Peyer's patch (tissue), 4 donors: ENCODE results near the gene NSMCE3. TPM values are rescaled to one million over a fixed set of nuclear protein-coding genes. Genes with fewer than 3 reads are reported as not detected.

Experiments used
- DNase-seq, 3 donors: peaks; one replicate each; pipeline ENCODE4 v3.0.0-alpha.2; 2017 to 2019
- H3K27ac ChIP-seq, 4 donors: fragments of 200-600 bp; sonication (generic); one replicate each; pipeline ENCODE4 v1.5.1; 2016 to 2019
- H3K27me3 ChIP-seq, 2 donors: fragments of 200-600 bp; sonication (generic); one replicate each; pipeline ENCODE4 v1.5.1; 2019
- H3K36me3 ChIP-seq, 3 donors: fragments of 200-600 bp; sonication (generic); one replicate each; pipeline ENCODE4 v1.5.1; 2016 to 2019
- H3K4me1 ChIP-seq, 4 donors: fragments of 200-600 bp; sonication (generic); one replicate each; pipeline ENCODE4 v1.5.1; 2016 to 2019
- H3K4me3 ChIP-seq, 4 donors: fragments of 200-600 bp; sonication (generic); 1 replicate in 3 of 4; 2 replicates in 1 of 4; pipeline ENCODE4 v1.5.1; 2016 to 2019; ENCODE audit warnings: mild to moderate bottlenecking in 1 of 4
- H3K9me3 ChIP-seq, 4 donors: fragments of 200-600 bp; sonication (generic); one replicate each; pipeline ENCODE4 v1.5.1; 2016 to 2019; ENCODE audit warnings: mild to moderate bottlenecking in 1 of 4
- POLR2A ChIP-seq, 2 donors: fragments of 450-650 bp; IDR thresholded peaks; one replicate each; pipeline ENCODE4 v1.5.1; 2017; ENCODE audit warnings: antibody characterized with exemption in 2 of 2, mild to moderate bottlenecking in 2 of 2, moderate library complexity in 2 of 2
- total RNA-seq, 4 donors: library from RNA; depleted of rRNA; stranded (reverse); fragments of >200 nt; gene quantifications; one replicate each; pipeline ENCODE4 v1.1.0, GENCODE V29; 2016
- TF ChIP-seq, protein P1 (sequence below), 6 experiments: fragments of 450-650 bp in 4 of 6; fragments of 200-600 bp in 2 of 6; sonication (generic) in 1 of 6; IDR thresholded peaks; one replicate each; pipeline ENCODE4 v1.5.1; 2017 to 2019; ENCODE audit warnings: antibody characterized with exemption in 6 of 6, mild to moderate bottlenecking in 3 of 6, moderate library complexity in 1 of 6

Gene NSMCE3
- total RNA-seq, 4 donors from 2014 or later, result 2.5 to 5.1 (median 3.7) TPM

DNA sequence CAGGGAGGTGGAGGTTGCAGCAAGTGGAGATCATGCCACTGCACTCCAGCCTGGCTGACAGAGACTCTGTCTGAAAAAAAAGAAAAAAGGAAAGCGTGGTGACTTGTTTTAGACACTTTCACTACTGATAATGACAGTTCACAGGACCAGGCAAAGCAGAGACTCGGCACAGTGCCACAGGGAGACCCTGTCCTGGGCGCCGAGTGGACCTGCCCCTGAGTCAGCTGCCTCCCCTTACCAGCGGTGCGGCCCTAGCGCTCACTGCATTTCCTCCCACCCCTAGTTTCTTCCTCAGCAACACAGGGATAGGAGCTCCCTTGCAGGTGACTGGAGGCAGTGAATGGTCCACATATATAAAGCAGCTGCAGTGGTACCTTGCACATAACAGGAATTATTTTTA lies 38.7 kb upstream of the NSMCE3 start:
- Histone ChIP-seq H3K36me3 (no peaks in the 10 kb centered on the region), H3K4me1 (no peaks in the 10 kb centered on the region), H3K27ac (no peak overlapping the region), H3K9me3 (no peaks in the 10 kb centered on the region), H3K4me3 (no peak overlapping the region), H3K27me3 (no peaks in the 10 kb centered on the region)
- no peak for TF ChIP-seq POLR2A (IDR thresholded peaks at IDR 0.05)
- TF ChIP-seq, protein P1, sequence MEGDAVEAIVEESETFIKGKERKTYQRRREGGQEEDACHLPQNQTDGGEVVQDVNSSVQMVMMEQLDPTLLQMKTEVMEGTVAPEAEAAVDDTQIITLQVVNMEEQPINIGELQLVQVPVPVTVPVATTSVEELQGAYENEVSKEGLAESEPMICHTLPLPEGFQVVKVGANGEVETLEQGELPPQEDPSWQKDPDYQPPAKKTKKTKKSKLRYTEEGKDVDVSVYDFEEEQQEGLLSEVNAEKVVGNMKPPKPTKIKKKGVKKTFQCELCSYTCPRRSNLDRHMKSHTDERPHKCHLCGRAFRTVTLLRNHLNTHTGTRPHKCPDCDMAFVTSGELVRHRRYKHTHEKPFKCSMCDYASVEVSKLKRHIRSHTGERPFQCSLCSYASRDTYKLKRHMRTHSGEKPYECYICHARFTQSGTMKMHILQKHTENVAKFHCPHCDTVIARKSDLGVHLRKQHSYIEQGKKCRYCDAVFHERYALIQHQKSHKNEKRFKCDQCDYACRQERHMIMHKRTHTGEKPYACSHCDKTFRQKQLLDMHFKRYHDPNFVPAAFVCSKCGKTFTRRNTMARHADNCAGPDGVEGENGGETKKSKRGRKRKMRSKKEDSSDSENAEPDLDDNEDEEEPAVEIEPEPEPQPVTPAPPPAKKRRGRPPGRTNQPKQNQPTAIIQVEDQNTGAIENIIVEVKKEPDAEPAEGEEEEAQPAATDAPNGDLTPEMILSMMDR (IDR thresholded peaks at IDR 0.05), result no peak
- no peak for DNase-seq

DNA sequence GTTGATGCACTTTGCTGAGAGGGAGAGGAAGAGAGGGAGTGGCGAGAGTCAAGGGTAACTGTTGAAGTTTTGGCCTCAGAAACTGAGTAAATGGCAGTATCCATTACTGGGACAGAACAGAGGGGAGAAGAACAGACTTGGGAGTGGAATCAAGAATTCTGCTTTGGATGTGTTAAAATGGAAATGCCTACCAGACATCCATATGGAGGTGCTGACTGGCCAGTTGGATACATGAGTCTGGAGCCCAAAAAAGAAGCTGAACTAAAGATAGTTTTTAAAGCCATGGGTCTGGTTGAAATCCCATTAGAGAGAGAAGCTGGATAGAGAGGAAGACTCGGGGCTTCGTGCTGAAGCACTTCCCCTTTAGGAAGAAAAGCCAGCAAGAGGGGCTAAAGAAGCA lies 35.9 kb upstream of the NSMCE3 start:
- Histone ChIP-seq H3K36me3 (no peaks in the 10 kb centered on the region), H3K27ac (no peak overlapping the region), H3K27me3 (no peaks in the 10 kb centered on the region), H3K4me1 (no peaks in the 10 kb centered on the region), H3K9me3 (no peaks in the 10 kb centered on the region), H3K4me3 (no peak overlapping the region)
- DNase-seq, result no peak
- TF ChIP-seq POLR2A (IDR thresholded peaks at IDR 0.05), result no peak
- TF ChIP-seq, protein P1 (IDR thresholded peaks at IDR 0.05), result no peak

DNA sequence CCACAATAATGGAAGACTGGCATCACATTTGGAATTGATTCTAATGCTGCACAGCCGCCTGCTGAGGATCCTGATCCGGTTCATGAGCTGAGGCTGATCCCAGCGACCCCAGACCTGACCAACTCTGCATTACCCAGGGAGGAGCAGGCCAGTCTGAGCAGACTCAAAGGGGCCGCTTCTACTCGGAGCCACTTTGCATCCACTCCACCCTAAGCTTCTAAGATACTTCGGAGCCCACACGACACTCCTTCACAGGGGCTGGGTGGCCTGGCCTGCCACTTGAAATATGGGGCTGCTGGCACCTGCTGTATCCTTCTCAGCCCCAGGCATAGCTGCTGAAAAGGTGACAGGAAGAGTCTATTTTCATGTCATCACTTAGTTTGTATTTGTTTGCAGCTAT lies 33.2 kb upstream of the NSMCE3 start:
- H3K36me3 ChIP-seq, result no peaks in the 10 kb centered on the region
- no peak for DNase-seq

DNA sequence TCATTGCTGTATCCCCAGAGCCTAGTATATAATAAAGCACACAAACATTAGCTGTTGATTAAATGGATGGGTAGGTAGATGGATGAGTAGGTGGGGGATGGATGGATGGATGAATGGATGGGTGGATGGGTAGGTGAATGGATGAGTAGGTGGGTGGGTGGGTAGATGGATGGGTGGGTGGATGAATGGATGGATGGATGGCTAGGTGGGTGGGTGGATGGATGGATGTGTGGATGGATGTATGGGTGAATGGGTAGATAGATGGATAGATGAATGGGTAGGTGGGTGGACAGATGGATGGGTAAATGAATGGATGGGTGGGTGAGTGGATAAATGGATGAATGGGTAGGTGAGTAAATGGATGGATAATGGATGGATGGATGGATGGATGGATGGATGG lies 30.2 kb upstream of the NSMCE3 start:
- Histone ChIP-seq H3K36me3 (no peaks in the 10 kb centered on the region), H3K9me3 (no peaks in the 10 kb centered on the region), H3K27me3 (no peaks in the 10 kb centered on the region), H3K4me1 (no peaks in the 10 kb centered on the region), H3K4me3 (no peak overlapping the region), H3K27ac (no peak overlapping the region)
- no peak for DNase-seq
- no peak for TF ChIP-seq POLR2A (IDR thresholded peaks at IDR 0.05)
- TF ChIP-seq, protein P1 (IDR thresholded peaks at IDR 0.05), result no peak

More for the DNA sequence above, 33.2 kb upstream of the NSMCE3 start:
- Histone ChIP-seq H3K9me3 (no peaks in the 10 kb centered on the region), H3K4me3 (no peak overlapping the region), H3K4me1 (no peaks in the 10 kb centered on the region), H3K27me3 (no peaks in the 10 kb centered on the region), H3K27ac (no peak overlapping the region)
- TF ChIP-seq POLR2A (IDR thresholded peaks at IDR 0.05), result no peak
- TF ChIP-seq, protein P1 (IDR thresholded peaks at IDR 0.05), result no peak

DNA sequence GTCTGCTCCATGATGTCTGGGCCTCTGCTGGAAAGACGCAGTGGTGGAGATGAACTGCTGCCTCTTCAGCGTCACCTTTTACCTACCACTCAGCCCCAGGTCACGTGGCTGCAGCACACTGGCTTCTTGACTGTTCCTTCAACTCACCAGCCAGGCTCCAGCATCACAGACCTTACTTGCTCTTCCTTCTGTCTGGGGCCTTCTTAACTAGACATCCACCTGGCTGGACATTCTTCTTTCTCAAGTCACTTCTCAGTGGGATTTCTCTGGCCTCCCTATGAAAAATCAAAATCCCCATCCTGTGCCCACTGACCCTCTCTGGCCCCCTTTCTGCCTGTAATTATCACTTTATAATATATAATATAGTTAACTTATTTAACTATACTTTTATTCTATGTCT lies 29.7 kb upstream of the NSMCE3 start:
- TF ChIP-seq, protein P1 (IDR thresholded peaks at IDR 0.05), result no peak
- no peak for TF ChIP-seq POLR2A (IDR thresholded peaks at IDR 0.05)
- Histone ChIP-seq H3K27ac (no peak overlapping the region), H3K4me1 (no peaks in the 10 kb centered on the region), H3K27me3 (no peaks in the 10 kb centered on the region), H3K4me3 (no peak overlapping the region), H3K9me3 (no peaks in the 10 kb centered on the region), H3K36me3 (no peaks in the 10 kb centered on the region)
- no peak for DNase-seq

DNA sequence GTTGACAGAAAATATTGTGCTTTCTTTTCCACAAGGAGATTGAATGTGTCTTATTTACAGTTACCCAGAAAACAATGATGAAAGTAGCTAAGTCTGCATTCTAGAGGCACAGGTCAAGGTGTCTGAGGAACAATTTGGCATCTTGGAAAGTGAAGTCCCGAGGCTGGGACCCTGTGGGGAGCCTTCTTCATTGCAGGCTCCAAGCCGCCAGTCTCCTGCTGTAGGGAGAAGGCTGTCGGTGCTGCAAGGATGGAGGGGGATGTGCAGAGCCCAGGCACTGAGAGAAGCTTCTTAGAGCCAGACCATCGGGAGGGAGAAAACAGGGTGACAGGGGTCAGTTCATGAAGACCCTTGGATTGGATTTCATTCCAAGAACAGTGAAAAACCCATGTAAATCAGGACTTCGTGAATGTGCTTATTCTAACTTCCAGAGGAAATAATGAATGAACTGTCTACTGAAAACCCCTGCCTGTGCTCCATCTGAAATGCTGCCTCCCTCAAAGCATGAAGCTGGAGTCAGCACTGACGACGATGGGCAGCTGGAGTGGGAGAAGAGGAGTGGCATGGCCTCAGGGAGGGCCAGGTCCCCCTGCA lies 25.2 kb upstream of the NSMCE3 start:
- no peaks in the 10 kb centered on the region for H3K4me1 ChIP-seq

More for the DNA sequence above, 25.2 kb upstream of the NSMCE3 start:
- H3K4me3 ChIP-seq, result no peak overlapping the region
- no peaks in the 10 kb centered on the region for H3K9me3 ChIP-seq
- no peak for DNase-seq
- H3K27me3 ChIP-seq, result no peaks in the 10 kb centered on the region
- no peak for TF ChIP-seq POLR2A (IDR thresholded peaks at IDR 0.05)
- TF ChIP-seq, protein P1 (IDR thresholded peaks at IDR 0.05), result no peak
- H3K36me3 ChIP-seq, result no peaks in the 10 kb centered on the region
- H3K27ac ChIP-seq, result no peak overlapping the region
